Measurements from ENCODE around the gene PIGU. TPM values are rescaled to one million over a fixed set of nuclear protein-coding genes. Genes with fewer than 3 reads are reported as not detected.
A peak's percentile ranks its signal among the peaks of the same experiment; 100 is the strongest.

The PIGU gene
- total and polyA plus RNA-seq, 2 donors, result 17.3 to 19.1 TPM

GRCh38 chr20:34566978-34567891 lies 109.7 kb downstream of the PIGU start:
- Histone ChIP-seq H3K4me1 (ENCODE audit: insufficient read depth) (no peaks in the 10 kb centered on the region), H3K27ac (ENCODE audit: low read depth) (no peak overlapping the region), H3K36me3 (ENCODE audit: insufficient read depth) (no peaks in the 10 kb centered on the region), H3K4me3 (ENCODE audit: low read depth, low read length) (no peak overlapping the region)
- 88% methylated on average over 9 of the region's 9 CpGs for WGBS
- DNase-seq (ENCODE audit: extremely low spot score), result no peak

- no peaks in the 10 kb centered on the region for H3K4me1 ChIP-seq (ENCODE audit: insufficient read depth)
- H3K27ac ChIP-seq (ENCODE audit: low read depth), result no peak overlapping the region
- 82% methylated on average over 7 of the region's 7 CpGs for WGBS
- no peak for DNase-seq (ENCODE audit: extremely low spot score)
- H3K4me3 ChIP-seq (ENCODE audit: low read depth, low read length), result no peak overlapping the region
- H3K36me3 ChIP-seq (ENCODE audit: insufficient read depth), result no peaks in the 10 kb centered on the region
Observed at GRCh38 chr20:34564833-34565232, 112.1 kb downstream of the PIGU start.

GRCh38 chr20:34562641-34563040 lies 114.3 kb downstream of the PIGU start:
- 53% methylated on average over 5 of the region's 5 CpGs for WGBS
- H3K36me3 ChIP-seq (ENCODE audit: insufficient read depth), result no peaks in the 10 kb centered on the region
- DNase-seq (ENCODE audit: extremely low spot score), result no peak
- no peak overlapping the region for H3K4me3 ChIP-seq (ENCODE audit: low read depth, low read length)
- H3K27ac ChIP-seq (ENCODE audit: low read depth), result no peak overlapping the region
- H3K4me1 ChIP-seq (ENCODE audit: insufficient read depth), result no peaks in the 10 kb centered on the region

- no peak overlapping the region for H3K27ac ChIP-seq (ENCODE audit: low read depth)
- WGBS, result 57% methylated on average over 10 of the region's 10 CpGs
- H3K4me1 ChIP-seq (ENCODE audit: insufficient read depth), result no peaks in the 10 kb centered on the region
- no peak overlapping the region for H3K4me3 ChIP-seq (ENCODE audit: low read depth, low read length)
- no peak for DNase-seq (ENCODE audit: extremely low spot score)
- no peaks in the 10 kb centered on the region for H3K36me3 ChIP-seq (ENCODE audit: insufficient read depth)
Observed at GRCh38 chr20:34561661-34562060, 115.2 kb downstream of the PIGU start.

GRCh38 chr20:34560614-34561013 lies 116.3 kb downstream of the PIGU start:
- no peak for DNase-seq (ENCODE audit: extremely low spot score)
- no peak overlapping the region for H3K4me3 ChIP-seq (ENCODE audit: low read depth, low read length)
- 94% methylated on average over 7 of the region's 7 CpGs for WGBS
- H3K4me1 ChIP-seq (ENCODE audit: insufficient read depth), result no peaks in the 10 kb centered on the region
- no peaks in the 10 kb centered on the region for H3K36me3 ChIP-seq (ENCODE audit: insufficient read depth)
- H3K27ac ChIP-seq (ENCODE audit: low read depth), result no peak overlapping the region

GRCh38 chr20:34560141-34560523 lies 116.8 kb downstream of the PIGU start:
- DNase-seq (ENCODE audit: extremely low spot score), result no peak
- Histone ChIP-seq H3K4me3 (ENCODE audit: low read depth, low read length) (no peak overlapping the region), H3K27ac (ENCODE audit: low read depth) (no peak overlapping the region), H3K36me3 (ENCODE audit: insufficient read depth) (no peaks in the 10 kb centered on the region), H3K4me1 (ENCODE audit: insufficient read depth) (no peaks in the 10 kb centered on the region)
- WGBS, result 88% methylated on average over 12 of the region's 12 CpGs

GRCh38 chr20:34559311-34560140 lies 117.4 kb downstream of the PIGU start:
- H3K27ac ChIP-seq (ENCODE audit: low read depth), result peak overlapping the region; percentile 88
- no peak for DNase-seq (ENCODE audit: extremely low spot score)
- 29% methylated on average over 43 of the region's 43 CpGs for WGBS
- peak overlapping the region; percentile 68 for H3K4me3 ChIP-seq (ENCODE audit: low read depth, low read length)
- no peaks in the 10 kb centered on the region for H3K4me1 ChIP-seq (ENCODE audit: insufficient read depth)
- H3K36me3 ChIP-seq (ENCODE audit: insufficient read depth), result no peaks in the 10 kb centered on the region

- peak within 1 kb of the TSS; percentile 68 for H3K4me3 ChIP-seq (ENCODE audit: low read depth, low read length)
- DNase-seq (ENCODE audit: extremely low spot score), result peak; percentile 72
- WGBS, result 3% methylated on average over 103 of the region's 103 CpGs
- peak within 1 kb of the TSS; percentile 88 for H3K27ac ChIP-seq (ENCODE audit: low read depth)
- H3K36me3 ChIP-seq (ENCODE audit: insufficient read depth), result no peaks in the 10 kb centered on the region
- H3K4me1 ChIP-seq (ENCODE audit: insufficient read depth), result no peaks in the 10 kb centered on the region
Observed at GRCh38 chr20:34558320-34559218, 118.3 kb downstream of the PIGU start, which contains the start of gene MAP1LC3A. Gene MAP1LC3A (plus strand): TSS chr20:34558718. CDS start chr20:34558869, 151 bp downstream.

- Histone ChIP-seq H3K27ac (ENCODE audit: low read depth) (peak overlapping the region; percentile 73), H3K36me3 (ENCODE audit: insufficient read depth) (no peaks in the 10 kb centered on the region), H3K4me3 (ENCODE audit: low read depth, low read length) (peak overlapping the region; percentile 68), H3K4me1 (ENCODE audit: insufficient read depth) (no peaks in the 10 kb centered on the region)
- no peak for DNase-seq (ENCODE audit: extremely low spot score)
- WGBS, result 20% methylated on average over 11 of the region's 11 CpGs
Observed at GRCh38 chr20:34557936-34558319, 119.0 kb downstream of the PIGU start.

GRCh38 chr20:34553366-34553867 lies 123.5 kb downstream of the PIGU start:
- no peak for DNase-seq (ENCODE audit: extremely low spot score)
- Histone ChIP-seq H3K36me3 (ENCODE audit: insufficient read depth) (no peaks in the 10 kb centered on the region), H3K27ac (ENCODE audit: low read depth) (no peak overlapping the region), H3K4me1 (ENCODE audit: insufficient read depth) (no peaks in the 10 kb centered on the region), H3K4me3 (ENCODE audit: low read depth, low read length) (no peak overlapping the region)
- 28% methylated on average over 4 of the region's 4 CpGs for WGBS

GRCh38 chr20:34552569-34552968 lies 124.3 kb downstream of the PIGU start:
- WGBS, result 97% methylated on average over 6 of the region's 6 CpGs
- no peaks in the 10 kb centered on the region for H3K36me3 ChIP-seq (ENCODE audit: insufficient read depth)
- H3K4me3 ChIP-seq (ENCODE audit: low read depth, low read length), result no peak overlapping the region
- H3K4me1 ChIP-seq (ENCODE audit: insufficient read depth), result no peaks in the 10 kb centered on the region
- DNase-seq (ENCODE audit: extremely low spot score), result no peak
- H3K27ac ChIP-seq (ENCODE audit: low read depth), result no peak overlapping the region

GRCh38 chr20:34549929-34550305 lies 127.0 kb downstream of the PIGU start:
- Histone ChIP-seq H3K36me3 (ENCODE audit: insufficient read depth) (no peaks in the 10 kb centered on the region), H3K4me1 (ENCODE audit: insufficient read depth) (no peaks in the 10 kb centered on the region), H3K4me3 (ENCODE audit: low read depth, low read length) (no peak overlapping the region), H3K27ac (ENCODE audit: low read depth) (no peak overlapping the region)
- 90% methylated on average over 13 of the region's 13 CpGs for WGBS
- DNase-seq (ENCODE audit: extremely low spot score), result no peak

Measured in urinary bladder (tissue), 4 donors.